ENCODE measurements around the gene PRM3.

- TF ChIP-seq CTCF (IDR thresholded peaks at IDR 0.05): no peak
- no peak for TF ChIP-seq POLR2A (IDR thresholded peaks at IDR 0.05)
- TF ChIP-seq POLR2AphosphoS5 (IDR thresholded peaks at IDR 0.05): no peak
- no peak for TF ChIP-seq EP300 (IDR thresholded peaks at IDR 0.05)
Measured at GRCh38 chr16:11245988-11246387, 27.4 kb downstream of the PRM3 start.

All from sigmoid colon (tissue), 4 donors.